GM19324 (cell line): ENCODE measurements around the gene FBN1.

Experiments
- ATAC-seq: cut with Tn5 transposase; IDR thresholded peaks from one replicate; pipeline ENCODE4 v1.9.1; 2021; ENCODE audit warnings: mild to moderate bottlenecking, moderate library complexity; ENCODE audit not compliant: unreplicated experiment, low FRiP score

Gene FBN1

GRCh38 chr15:48413304-48413703, 232.2 kb downstream of the FBN1 start:
- no peak for ATAC-seq

GRCh38 chr15:48411971-48412591, 233.4 kb downstream of the FBN1 start:
- no peak for ATAC-seq

GRCh38 chr15:48409623-48410022, 235.9 kb downstream of the FBN1 start:
- ATAC-seq = no peak

- ATAC-seq = no peak
Observed at GRCh38 chr15:48408327-48408726, 237.2 kb downstream of the FBN1 start.

- no peak for ATAC-seq
Observed at GRCh38 chr15:48407646-48408045, 237.9 kb downstream of the FBN1 start.

- no peak for ATAC-seq
Observed at GRCh38 chr15:48406911-48407310, 238.6 kb downstream of the FBN1 start.

- no peak for ATAC-seq
Observed at GRCh38 chr15:48406266-48406891, 239.1 kb downstream of the FBN1 start.

GRCh38 chr15:48402427-48403177, 242.9 kb downstream of the FBN1 start:
- ATAC-seq = no peak

GRCh38 chr15:48400086-48400485, 245.4 kb downstream of the FBN1 start:
- no peak for ATAC-seq

GRCh38 chr15:48397841-48398240, 247.7 kb downstream of the FBN1 start:
- no peak for ATAC-seq

- ATAC-seq = no peak
Observed at GRCh38 chr15:48396020-48396419, 249.5 kb downstream of the FBN1 start.

- ATAC-seq = no peak
Observed at GRCh38 chr15:48395521-48396011, 249.9 kb downstream of the FBN1 start.

- ATAC-seq = no peak
Observed at GRCh38 chr15:48394970-48395369, 250.5 kb downstream of the FBN1 start.

GRCh38 chr15:48393645-48394506, 251.6 kb downstream of the FBN1 start:
- no peak for ATAC-seq

GRCh38 chr15:48392356-48392755, 253.2 kb downstream of the FBN1 start:
- no peak for ATAC-seq

- ATAC-seq = no peak
Observed at GRCh38 chr15:48391950-48392349, 253.6 kb downstream of the FBN1 start.

- no peak for ATAC-seq
Observed at GRCh38 chr15:48389691-48390143, 255.8 kb downstream of the FBN1 start.

GRCh38 chr15:48388910-48389309, 256.6 kb downstream of the FBN1 start:
- ATAC-seq = no peak

GRCh38 chr15:48388016-48388851, 257.3 kb downstream of the FBN1 start:
- ATAC-seq = no peak
